ENCODE measurements around the gene APOB. TPM values are rescaled to one million over a fixed set of nuclear protein-coding genes. Genes with fewer than 3 reads are reported as not detected.

The APOB gene
- total RNA-seq, 1 donor from 2014 or later = 9.1 TPM

DNA sequence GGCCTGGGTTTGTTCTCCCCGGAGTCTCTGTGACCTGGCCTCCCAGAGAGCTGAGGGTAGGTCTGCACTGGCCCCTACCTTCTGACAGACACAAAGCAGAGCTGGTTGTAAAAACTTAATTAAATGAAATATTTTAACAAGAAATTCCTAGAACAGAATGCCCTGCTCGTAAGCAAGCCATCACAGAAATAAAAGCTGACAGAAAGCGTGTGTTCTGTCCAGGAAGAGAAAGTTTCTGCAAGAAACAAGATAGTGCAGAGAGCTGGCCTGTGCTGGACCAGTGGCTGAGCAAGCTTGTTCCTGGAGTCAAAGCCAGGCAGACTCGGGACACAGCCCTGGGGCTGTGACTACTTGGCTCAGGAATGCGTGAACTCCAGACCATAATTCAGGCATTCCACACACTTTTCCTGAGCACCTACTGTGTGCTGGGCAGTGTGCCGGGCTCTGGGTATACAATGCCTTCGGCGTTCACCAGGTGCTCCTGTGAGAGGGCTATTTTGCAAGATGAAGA is 51.6 kb downstream of the APOB start:
- H3K9me3 ChIP-seq (replicated peaks) = no peaks in the 10 kb centered on the region
- peaks cover 40% of the 10 kb centered on the region for H3K27me3 ChIP-seq (ENCODE audit: low read depth)
- H3K27ac ChIP-seq (replicated peaks) = no peak overlapping the region
- intact Hi-C loops (cut with micrococcal nuclease) = no loop called here
- no peak overlapping the region for H3K4me3 ChIP-seq
- no peaks in the 10 kb centered on the region for H3K4me1 ChIP-seq
- TF ChIP-seq CTCF (IDR thresholded peaks at IDR 0.05; ENCODE audit: borderline replicate concordance) = no peak
- no peak for DNase-seq
- no peaks in the 10 kb centered on the region for H3K36me3 ChIP-seq

- Histone ChIP-seq H3K9me3 (replicated peaks) (no peaks in the 10 kb centered on the region), H3K4me3 (no peak overlapping the region), H3K27ac (replicated peaks) (no peak overlapping the region), H3K36me3 (no peaks in the 10 kb centered on the region), H3K27me3 (ENCODE audit: low read depth) (peaks cover 40% of the 10 kb centered on the region), H3K4me1 (no peaks in the 10 kb centered on the region)
- DNase-seq = no peak
- no peak for TF ChIP-seq CTCF (IDR thresholded peaks at IDR 0.05; ENCODE audit: borderline replicate concordance)
- intact Hi-C loops (cut with micrococcal nuclease) = no loop called here
Measured at GRCh38 chr2:20990442-20991430, 53.1 kb downstream of the APOB start.

- no peaks in the 10 kb centered on the region for H3K4me1 ChIP-seq
- intact Hi-C loops (cut with micrococcal nuclease) = no loop called here
- H3K27me3 ChIP-seq (ENCODE audit: low read depth) = peaks cover 38% of the 10 kb centered on the region
- H3K4me3 ChIP-seq = no peak overlapping the region
- H3K27ac ChIP-seq (replicated peaks) = no peak overlapping the region
- no peak for TF ChIP-seq CTCF (IDR thresholded peaks at IDR 0.05; ENCODE audit: borderline replicate concordance)
- DNase-seq = no peak
- no peaks in the 10 kb centered on the region for H3K36me3 ChIP-seq
- H3K9me3 ChIP-seq (replicated peaks) = no peaks in the 10 kb centered on the region
Measured at GRCh38 chr2:20989404-20989803, 54.5 kb downstream of the APOB start.

DNA sequence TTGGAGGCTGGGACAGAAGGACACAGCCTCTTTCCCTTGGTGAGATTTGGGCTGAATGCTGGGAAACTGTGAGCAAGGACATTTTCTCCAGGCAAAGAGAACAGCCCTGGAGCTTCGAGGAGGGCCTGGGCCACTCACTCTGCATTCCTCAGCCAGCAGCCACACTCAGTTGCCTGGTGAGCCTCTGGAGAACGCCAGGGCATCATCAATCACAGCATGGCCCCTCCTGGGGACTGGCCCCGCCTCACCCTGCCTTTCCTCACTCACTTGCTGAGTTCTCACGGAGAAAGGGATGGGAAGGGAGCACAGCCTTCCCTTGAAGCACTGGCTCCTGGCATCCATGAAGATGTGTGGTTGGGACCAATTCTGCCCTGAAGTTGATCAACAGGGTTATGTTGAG is 55.0 kb downstream of the APOB start:
- Histone ChIP-seq H3K27ac (replicated peaks) (no peak overlapping the region), H3K36me3 (no peaks in the 10 kb centered on the region), H3K27me3 (ENCODE audit: low read depth) (peaks cover 33% of the 10 kb centered on the region), H3K9me3 (replicated peaks) (no peaks in the 10 kb centered on the region), H3K4me1 (no peaks in the 10 kb centered on the region), H3K4me3 (no peak overlapping the region)
- DNase-seq = no peak
- no peak for TF ChIP-seq CTCF (IDR thresholded peaks at IDR 0.05; ENCODE audit: borderline replicate concordance)
- intact Hi-C loops (cut with micrococcal nuclease) = no loop called here

GRCh38 chr2:20986024-20986939 is 57.6 kb downstream of the APOB start:
- no peaks in the 10 kb centered on the region for H3K9me3 ChIP-seq (replicated peaks)
- H3K4me3 ChIP-seq = no peak overlapping the region
- no peak for TF ChIP-seq CTCF (IDR thresholded peaks at IDR 0.05; ENCODE audit: borderline replicate concordance)
- peaks cover 19% of the 10 kb centered on the region for H3K27me3 ChIP-seq (ENCODE audit: low read depth)
- intact Hi-C loops (cut with micrococcal nuclease) = no loop called here
- H3K36me3 ChIP-seq = no peaks in the 10 kb centered on the region
- H3K4me1 ChIP-seq = no peaks in the 10 kb centered on the region
- no peak overlapping the region for H3K27ac ChIP-seq (replicated peaks)
- DNase-seq = no peak

Data from left ventricle myocardium inferior (tissue), 1 donor.